DOHH2 (cell line): ENCODE results near the gene ATP11A.

Experiments
- H3F3A ChIP-seq: fragments of 200-600 bp; sonication (generic), shearing (Covaris generic); 2 replicates; pipeline ENCODE4 v1.6.0; 2016; ENCODE audit warnings: antibody characterized with exemption, mild to moderate bottlenecking; ENCODE audit not compliant: control insufficient read depth, insufficient read depth
- H3K27ac ChIP-seq: fragments of 200-600 bp; sonication (generic); 2 replicates; pipeline ENCODE4 v1.5.1; 2014; ENCODE audit warnings: low read depth, mild to moderate bottlenecking, low read length, moderate library complexity
- H3K27me3 ChIP-seq: fragments of 200-600 bp; sonication (generic); 2 replicates; pipeline ENCODE4 v1.6.1; 2014; ENCODE audit warnings: mild to moderate bottlenecking, low read length, mixed read lengths; ENCODE audit not compliant: control insufficient read depth
- H3K36me3 ChIP-seq: fragments of 200-600 bp; sonication (generic); 2 replicates; pipeline ENCODE4 v1.6.1; 2014; ENCODE audit warnings: mild to moderate bottlenecking, low read length, moderate library complexity, mixed read lengths; ENCODE audit not compliant: control insufficient read depth
- H3K4me1 ChIP-seq: fragments of 200-600 bp; sonication (generic); 2 replicates; pipeline ENCODE4 v1.6.1; 2014; ENCODE audit warnings: mild to moderate bottlenecking, low read length, mixed read lengths; ENCODE audit not compliant: control insufficient read depth
- H3K4me2 ChIP-seq: fragments of 200-600 bp; sonication (generic); 2 replicates; pipeline ENCODE4 v1.6.0; 2014; ENCODE audit warnings: mild to moderate bottlenecking, low read length, moderate library complexity
- H3K4me3 ChIP-seq: fragments of 200-600 bp; sonication (generic); 2 replicates; pipeline ENCODE4 v1.5.1; 2014; ENCODE audit warnings: mild to moderate bottlenecking, low read length, mixed read lengths
- H3K79me2 ChIP-seq: fragments of 200-600 bp; sonication (generic); 2 replicates; pipeline ENCODE4 v1.6.1; 2014; ENCODE audit warnings: mild to moderate bottlenecking, low read length, mixed read lengths; ENCODE audit not compliant: control insufficient read depth
- H3K9me2 ChIP-seq: fragments of 200-600 bp; sonication (generic); replicated peaks from 2 replicates; pipeline ENCODE4 v1.6.1; 2014; ENCODE audit warnings: mild to moderate bottlenecking, low read length, mixed read lengths; ENCODE audit not compliant: control insufficient read depth
- H3K9me3 ChIP-seq: fragments of 200-600 bp; sonication (generic); 2 replicates; pipeline ENCODE4 v1.6.1; 2014; ENCODE audit warnings: antibody characterized with exemption, low read length, mixed read lengths; ENCODE audit not compliant: control insufficient read depth, insufficient read depth
- H4K20me1 ChIP-seq: fragments of 200-600 bp; sonication (generic); 2 replicates; pipeline ENCODE4 v1.6.0; 2014; ENCODE audit warnings: low read depth, mild to moderate bottlenecking, antibody characterized with exemption, low read length, moderate library complexity; ENCODE audit not compliant: control insufficient read depth, insufficient read depth
- EZH2phosphoT487 ChIP-seq: fragments of 200-600 bp; sonication (generic); IDR thresholded peaks from 2 replicates; pipeline ENCODE4 v1.6.1; 2017; ENCODE audit warnings: borderline replicate concordance, mild to moderate bottlenecking, antibody characterized with exemption, low read length, moderate library complexity, mixed read lengths
- TF ChIP-seq, protein P1 (sequence below): fragments of 200-600 bp; sonication (generic); IDR thresholded peaks from one replicate; pipeline ENCODE4 v1.5.1; 2014; ENCODE audit warnings: antibody characterized with exemption, mild to moderate bottlenecking, low read depth, low read length; ENCODE audit not compliant: poor library complexity, severe bottlenecking

Gene ATP11A

DNA sequence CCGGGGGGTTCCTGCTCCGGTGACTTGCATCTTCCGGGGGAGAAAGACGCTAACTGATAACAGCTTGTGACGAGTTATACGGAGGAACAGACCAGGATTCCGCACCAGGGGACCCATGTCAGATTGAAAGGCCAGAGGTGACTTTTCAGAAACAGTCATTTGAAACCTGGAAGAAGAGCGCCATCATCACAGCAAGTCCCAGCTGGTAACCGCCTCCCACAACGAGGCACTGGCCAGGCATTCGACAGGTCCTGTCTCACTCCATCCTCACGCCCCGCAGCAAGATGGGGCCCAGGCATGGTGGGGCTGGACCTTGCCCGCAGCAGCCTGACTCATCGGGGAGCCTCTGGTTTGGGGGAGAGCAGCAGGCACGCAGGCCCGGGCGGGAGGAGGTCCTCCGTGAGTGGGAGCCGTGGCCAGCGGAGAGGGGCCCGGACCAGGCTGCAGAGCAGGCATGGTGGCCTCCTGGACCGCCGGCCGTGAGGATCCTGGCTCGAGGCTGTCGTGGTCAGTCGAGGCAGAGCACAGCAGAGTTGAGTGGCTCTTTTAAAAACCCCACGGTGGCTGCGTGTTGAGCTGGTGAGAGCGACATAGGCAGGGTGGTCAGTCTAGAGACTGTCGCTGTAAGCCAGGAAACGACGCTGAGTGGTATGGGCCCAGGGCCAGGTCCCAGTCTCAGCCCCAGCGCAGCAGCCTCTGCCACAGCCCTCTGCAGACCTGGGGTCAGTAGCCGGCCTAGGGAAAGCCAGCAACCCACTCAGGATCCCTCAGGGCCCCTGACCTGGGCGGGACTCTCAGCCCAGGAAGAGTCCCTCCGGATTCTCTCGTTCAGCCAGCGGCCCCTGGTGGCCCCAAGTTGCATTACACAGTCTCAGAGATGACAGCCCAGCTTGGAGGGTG, 184.3 kb downstream of the ATP11A start:
- no peaks in the 10 kb centered on the region for H3K27me3 ChIP-seq
- H3F3A ChIP-seq = peaks cover 13% of the 10 kb centered on the region
- H3K4me3 ChIP-seq = no peak overlapping the region
- no peaks in the 10 kb centered on the region for H4K20me1 ChIP-seq
- peaks cover 2% of the 10 kb centered on the region; the same call in 1 of the 2 replicates for H3K36me3 ChIP-seq
- peaks cover 28% of the 10 kb centered on the region for H3K4me1 ChIP-seq
- H3K9me2 ChIP-seq = no peaks in the 10 kb centered on the region
- TF ChIP-seq, protein P1, sequence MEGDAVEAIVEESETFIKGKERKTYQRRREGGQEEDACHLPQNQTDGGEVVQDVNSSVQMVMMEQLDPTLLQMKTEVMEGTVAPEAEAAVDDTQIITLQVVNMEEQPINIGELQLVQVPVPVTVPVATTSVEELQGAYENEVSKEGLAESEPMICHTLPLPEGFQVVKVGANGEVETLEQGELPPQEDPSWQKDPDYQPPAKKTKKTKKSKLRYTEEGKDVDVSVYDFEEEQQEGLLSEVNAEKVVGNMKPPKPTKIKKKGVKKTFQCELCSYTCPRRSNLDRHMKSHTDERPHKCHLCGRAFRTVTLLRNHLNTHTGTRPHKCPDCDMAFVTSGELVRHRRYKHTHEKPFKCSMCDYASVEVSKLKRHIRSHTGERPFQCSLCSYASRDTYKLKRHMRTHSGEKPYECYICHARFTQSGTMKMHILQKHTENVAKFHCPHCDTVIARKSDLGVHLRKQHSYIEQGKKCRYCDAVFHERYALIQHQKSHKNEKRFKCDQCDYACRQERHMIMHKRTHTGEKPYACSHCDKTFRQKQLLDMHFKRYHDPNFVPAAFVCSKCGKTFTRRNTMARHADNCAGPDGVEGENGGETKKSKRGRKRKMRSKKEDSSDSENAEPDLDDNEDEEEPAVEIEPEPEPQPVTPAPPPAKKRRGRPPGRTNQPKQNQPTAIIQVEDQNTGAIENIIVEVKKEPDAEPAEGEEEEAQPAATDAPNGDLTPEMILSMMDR = peak; percentile 82
- no peak for TF ChIP-seq EZH2phosphoT487
- no peaks in the 10 kb centered on the region for H3K79me2 ChIP-seq
- no peak overlapping the region for H3K27ac ChIP-seq
- H3K4me2 ChIP-seq = peak overlapping the region; percentile 15
- H3K9me3 ChIP-seq = no peaks in the 10 kb centered on the region

DNA sequence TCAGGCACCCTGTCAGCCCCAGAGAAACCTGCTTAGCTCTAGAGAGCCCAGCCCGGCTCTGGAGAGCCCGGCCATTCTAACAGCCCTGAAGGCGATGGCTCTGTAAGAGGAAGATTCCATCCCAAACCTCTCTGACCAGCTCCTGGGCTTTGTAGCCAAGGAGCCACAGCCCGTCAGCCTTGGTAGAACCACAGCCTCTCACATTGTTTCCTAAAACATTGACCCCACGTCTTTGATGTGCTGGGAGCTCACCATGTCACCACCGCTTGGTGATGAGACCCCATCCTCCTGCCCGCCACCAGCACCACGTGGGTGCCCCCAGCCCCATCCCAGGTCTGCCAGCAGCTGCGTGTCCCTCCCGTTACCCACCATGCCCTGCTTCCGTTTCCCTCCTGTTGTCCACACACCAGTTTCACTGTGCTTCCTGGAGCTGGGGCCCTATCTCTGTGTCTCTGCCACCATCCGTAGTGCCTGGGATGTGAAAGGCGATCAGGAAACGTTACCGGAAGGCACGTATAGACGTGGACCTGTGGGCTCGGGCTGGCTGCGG, 185.0 kb downstream of the ATP11A start:
- no peak overlapping the region for H3K4me3 ChIP-seq
- no peaks in the 10 kb centered on the region for H3K9me3 ChIP-seq
- no peaks in the 10 kb centered on the region for H3K27me3 ChIP-seq
- H3K27ac ChIP-seq = no peak overlapping the region
- H4K20me1 ChIP-seq = no peaks in the 10 kb centered on the region
- peaks cover 13% of the 10 kb centered on the region for H3F3A ChIP-seq
- TF ChIP-seq EZH2phosphoT487 = no peak
- TF ChIP-seq, protein P1 = peak; percentile 4
- no peaks in the 10 kb centered on the region for H3K79me2 ChIP-seq
- peaks cover 2% of the 10 kb centered on the region; the same call in 1 of the 2 replicates for H3K36me3 ChIP-seq
- peak overlapping the region; percentile 10; the same call in 1 of the 2 replicates for H3K4me2 ChIP-seq
- H3K4me1 ChIP-seq = peaks cover 28% of the 10 kb centered on the region
- no peaks in the 10 kb centered on the region for H3K9me2 ChIP-seq

DNA sequence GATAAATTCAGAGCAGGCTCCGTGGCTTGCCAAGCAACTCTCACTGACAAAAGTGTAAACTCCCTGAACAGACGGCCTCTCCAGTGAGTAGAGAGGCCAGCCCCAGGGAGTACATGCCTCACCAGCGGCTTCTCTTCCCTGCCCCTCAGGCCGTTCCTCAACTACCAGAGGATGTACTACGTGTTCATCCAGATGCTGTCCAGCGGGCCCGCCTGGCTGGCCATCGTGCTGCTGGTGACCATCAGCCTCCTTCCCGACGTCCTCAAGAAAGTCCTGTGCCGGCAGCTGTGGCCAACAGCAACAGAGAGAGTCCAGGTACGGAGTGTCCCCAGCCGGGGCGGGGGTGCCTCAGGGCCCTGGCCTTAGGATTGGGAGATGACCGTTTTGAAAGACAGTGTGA, 185.8 kb downstream of the ATP11A start:
- H3K36me3 ChIP-seq = peaks cover 2% of the 10 kb centered on the region; the same call in 1 of the 2 replicates
- H3K27ac ChIP-seq = no peak overlapping the region
- no peak for TF ChIP-seq EZH2phosphoT487
- TF ChIP-seq, protein P1 = no peak

More for the DNA sequence above, 185.8 kb downstream of the ATP11A start:
- H3K27me3 ChIP-seq = no peaks in the 10 kb centered on the region
- no peaks in the 10 kb centered on the region for H3K79me2 ChIP-seq
- peaks cover 13% of the 10 kb centered on the region for H3F3A ChIP-seq
- no peak overlapping the region for H3K4me3 ChIP-seq
- H3K4me2 ChIP-seq = no peak overlapping the region
- no peaks in the 10 kb centered on the region for H3K9me2 ChIP-seq
- no peaks in the 10 kb centered on the region for H4K20me1 ChIP-seq
- H3K9me3 ChIP-seq = no peaks in the 10 kb centered on the region
- H3K4me1 ChIP-seq = peaks cover 28% of the 10 kb centered on the region
